ENCODE results near the gene PMPCA.

PMPCA gene

DNA sequence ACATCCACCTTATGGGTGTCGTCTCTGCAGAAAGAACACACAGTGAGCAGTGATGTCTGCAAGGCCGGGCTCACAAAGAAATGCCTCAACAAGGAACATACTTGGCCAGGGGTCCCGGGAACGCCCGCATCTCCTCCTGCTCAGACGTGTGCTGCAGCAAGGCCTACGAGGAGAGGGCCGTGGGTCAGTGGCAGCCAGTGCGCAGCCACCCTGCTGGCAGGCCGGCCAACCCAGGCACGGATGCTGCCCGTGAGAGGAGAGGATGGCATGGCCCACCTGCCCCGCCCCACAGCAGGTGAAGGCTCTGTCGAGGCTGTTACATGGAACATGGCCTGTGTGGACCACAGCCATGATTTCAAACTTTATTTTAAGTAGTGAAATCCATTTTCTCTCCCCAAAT lies 53.1 kb downstream of the PMPCA start:
- DNase-seq: no peak

DNA sequence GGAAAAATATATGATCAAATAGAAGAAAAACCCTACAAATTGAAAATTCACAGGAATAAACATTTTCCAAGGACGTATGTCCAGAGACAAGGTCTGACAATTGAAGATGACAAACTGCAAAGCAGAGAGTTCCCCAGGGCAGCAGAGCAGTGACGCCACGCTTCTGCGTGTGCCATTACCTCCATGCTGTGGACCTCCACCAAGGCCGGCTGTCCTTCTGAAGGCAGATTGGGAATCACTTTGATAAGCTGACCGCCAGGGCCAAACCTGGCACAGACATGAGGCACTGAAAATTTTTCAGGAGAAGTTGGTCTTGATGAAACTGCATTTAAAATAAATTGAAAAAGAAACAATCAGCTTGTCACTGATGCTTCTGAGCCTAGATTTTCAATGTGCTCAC lies 53.8 kb downstream of the PMPCA start:
- no peak for DNase-seq

DNA sequence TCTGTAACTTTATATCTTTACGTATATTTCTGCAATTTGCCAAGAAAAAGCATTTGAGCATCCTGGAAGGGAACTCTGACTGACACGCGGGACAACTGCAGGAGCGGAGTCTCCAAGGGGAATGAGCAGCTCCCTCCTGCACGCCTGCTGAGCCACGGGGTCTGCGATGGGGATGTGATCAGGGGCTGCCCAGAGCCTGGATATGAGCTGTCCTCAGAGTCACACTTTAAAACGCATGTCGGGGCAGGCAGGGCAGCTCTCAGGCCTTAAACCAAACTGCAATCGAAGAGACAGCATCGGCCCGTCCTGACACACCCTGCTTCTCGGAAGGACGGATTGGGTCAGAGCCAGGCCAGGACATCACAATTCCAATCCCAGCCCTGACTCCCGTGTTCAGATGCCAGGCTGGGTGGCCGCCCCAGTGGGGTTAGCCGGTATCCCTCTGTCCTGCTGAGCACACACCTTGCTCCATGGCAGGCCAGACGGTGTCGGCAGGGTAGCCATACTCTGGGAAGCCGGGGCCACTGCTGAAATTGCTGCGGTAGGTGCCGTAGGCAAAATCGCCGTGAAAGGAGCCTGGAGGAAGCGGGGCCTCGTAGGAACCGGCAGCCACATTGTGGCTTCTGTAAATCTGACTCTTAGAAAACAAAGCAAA lies 55.2 kb downstream of the PMPCA start:
- no peak for DNase-seq

DNA sequence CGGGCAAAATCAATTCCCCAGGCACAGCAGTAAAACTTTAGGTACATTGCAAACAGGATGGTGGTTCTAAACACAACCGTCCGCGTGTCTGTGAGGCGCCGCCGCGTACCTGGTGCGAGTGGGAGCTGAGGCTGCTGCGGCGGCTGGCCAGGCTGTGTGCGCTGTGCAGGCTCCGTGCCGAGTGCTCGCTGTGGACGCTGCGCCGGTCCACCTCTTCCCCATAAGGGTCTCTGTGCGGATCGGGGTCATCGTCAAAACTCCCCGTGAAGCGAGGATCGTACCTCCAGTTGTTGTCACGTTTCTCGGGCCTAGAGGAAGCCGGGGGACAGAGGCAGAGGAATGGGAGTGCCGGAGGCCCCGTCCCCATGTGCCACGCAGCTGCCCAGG lies 55.7 kb downstream of the PMPCA start:
- DNase-seq: no peak

DNA sequence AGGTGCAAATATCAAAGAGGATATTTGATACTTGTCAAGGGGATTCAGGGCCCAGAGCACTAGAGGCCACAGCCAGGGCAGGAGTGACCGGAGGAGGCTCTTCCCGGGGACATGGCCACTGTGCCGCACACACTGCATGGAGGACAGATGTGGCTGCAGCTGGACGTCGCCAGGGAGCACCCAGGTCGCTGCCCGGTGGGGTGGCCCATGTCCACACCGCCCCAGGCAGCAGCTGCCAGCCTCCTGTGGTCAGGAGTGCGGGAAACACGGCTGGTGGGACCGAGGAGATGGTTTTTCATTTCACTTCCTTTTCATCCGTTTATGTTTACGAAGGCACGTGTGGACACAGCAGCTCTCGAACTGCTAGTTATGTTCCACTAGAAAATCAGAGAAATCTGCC lies 57.3 kb downstream of the PMPCA start:
- no peak for DNase-seq

DNA sequence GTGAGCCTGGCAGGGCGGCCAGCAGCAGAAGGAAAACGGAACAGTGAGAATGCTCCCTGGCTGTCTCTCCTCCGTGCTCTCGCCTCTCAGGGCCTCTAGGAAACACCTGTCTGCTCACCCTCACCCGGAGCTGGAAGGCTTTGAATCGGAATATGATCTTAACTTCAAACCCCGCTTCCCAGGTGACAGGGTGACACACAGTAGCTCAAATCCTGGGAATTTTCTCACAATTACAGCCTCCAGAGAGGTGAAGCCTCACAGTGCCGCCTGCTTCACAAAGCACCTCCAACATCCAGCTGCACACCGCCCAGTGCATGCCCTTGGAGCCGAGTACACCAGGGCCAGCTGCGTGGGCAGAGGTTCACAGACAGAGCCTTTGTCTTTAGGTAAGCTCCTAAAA lies 59.9 kb downstream of the PMPCA start:
- DNase-seq: no peak

DNA sequence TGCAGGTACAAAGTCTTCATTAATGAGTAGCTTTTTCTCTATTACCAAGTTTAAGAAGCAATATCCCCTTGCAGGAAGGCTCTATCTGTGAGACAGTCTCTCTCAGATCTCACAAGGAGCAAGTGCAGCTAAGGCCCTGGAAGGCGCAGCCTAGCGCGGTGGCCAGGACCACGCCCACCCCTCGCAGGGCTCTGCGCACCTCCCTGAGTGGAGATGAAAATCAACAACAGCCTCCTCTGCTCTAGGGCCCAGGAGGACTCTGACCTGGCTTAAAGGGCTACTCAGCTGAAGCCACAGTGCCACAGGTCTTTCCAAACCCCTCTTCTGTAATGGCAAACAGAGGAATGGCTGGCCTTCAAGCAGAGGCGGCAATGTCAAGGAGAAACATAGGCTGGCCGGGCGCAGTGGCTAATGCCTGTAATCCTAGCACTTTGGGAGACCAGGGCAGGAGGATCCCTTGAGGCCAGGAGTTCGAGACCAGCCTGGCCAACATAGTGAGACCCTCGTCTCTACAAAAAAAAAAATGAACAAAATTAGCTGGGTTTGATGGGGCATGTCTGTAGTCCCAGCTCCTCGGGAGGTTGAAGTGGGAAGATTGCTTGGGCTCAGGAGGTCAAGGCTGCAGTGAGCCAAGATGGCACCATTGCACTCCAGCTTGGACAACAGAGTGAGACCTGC lies 60.5 kb downstream of the PMPCA start:
- DNase-seq: no peak

DNA sequence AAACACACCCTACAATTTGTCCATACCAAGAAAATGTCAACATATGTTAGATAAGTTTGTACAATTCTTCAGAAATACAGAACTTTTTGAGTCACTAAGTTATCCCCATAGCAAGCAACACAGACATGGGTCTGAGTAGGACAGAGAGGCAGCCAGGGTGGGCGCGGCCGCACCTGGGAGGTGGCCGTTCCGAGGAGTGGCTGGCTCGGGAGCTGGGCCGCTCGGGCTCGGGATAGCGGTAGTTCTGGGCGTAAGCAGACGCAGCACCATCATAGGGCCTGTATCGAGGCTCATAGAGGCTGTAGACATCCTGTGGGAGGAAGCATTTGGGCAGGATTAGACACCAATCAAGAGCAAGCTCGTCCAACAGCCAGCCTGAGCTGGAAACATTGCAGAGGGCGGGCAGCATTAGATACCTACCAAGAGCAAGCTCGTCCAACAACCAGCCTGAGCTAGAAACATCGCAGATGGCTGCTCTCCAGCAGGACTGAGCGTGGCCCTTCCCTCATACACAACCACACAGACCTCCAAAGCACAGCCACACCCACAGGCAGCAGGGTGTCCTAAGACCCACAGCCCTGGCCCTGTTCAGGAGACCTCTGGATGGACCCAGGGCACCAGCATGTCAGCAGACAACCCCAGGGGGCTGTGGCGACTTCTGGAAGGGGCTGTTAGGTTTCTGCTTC lies 61.5 kb downstream of the PMPCA start:
- no peak for DNase-seq

DNA sequence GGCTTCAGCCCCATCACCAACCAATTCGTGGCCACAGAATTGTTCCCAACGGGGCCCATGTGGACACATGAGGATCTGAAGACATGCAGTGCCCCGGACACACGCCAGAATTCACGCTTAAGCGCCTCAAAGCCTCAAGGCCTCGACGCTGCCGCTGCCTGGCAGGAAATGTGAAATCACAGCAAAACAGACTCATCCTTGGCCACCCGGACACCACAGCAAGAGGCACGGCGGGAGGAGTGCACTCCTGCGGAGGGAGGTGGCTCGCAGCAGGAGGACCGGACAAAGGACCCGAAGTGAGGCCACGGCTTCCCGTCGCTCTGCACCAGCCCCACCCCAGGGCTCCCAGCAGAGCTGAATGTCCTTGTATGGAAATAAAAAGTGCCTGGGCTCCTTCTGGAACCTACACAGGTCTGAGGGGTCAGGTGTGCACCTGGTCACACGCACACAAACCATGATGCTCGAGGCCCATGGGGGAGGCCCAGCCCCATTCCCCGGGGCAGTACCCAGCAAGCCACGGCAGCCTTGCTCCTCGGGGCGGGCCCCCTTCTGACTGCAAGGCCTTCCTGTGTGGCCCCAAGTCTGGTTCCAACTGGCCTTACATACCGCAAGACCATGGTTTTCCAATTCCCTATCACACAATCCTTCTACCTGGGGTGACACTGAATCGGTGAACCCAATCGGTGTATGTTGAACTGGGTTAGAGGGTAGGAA lies 62.3 kb downstream of the PMPCA start:
- DNase-seq: no peak

DNA sequence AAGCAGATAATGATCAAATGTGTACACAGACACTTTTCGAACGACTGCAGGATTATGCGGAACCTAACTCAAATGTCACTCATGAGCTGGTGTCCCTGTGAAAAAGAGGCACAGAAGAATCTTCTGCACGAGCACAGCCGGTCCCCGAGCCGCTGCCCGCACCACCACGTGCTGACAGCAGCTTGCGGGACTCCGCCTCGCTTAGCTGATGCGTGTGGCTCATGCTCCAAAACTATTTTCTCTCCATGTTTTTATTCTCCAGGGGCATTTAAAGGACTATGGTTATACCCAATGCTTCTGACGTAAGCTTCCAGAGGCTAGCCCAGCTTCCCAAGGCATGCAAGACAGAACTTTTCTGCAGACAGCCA lies 62.9 kb downstream of the PMPCA start:
- DNase-seq: no peak

Data from MV-4-11 (cell line).